ENCODE results near the gene AGPAT2. TPM values are rescaled to one million over a fixed set of nuclear protein-coding genes. Genes with fewer than 3 reads are reported as not detected.

AGPAT2 gene
- total RNA-seq, result 10 to 100 TPM; 66.2 to 80.6 (median 75.8) TPM

- peak; percentile 35 for DNase-seq
- Histone ChIP-seq H3K27ac (peak within 1 kb of the TSS; percentile 83 to 97 (median 92)), H3K36me3 (peaks cover 0 to 27% (median 0%) of the 10 kb centered on the region in 3 donors), H3K9me3 (no peaks in the 10 kb centered on the region), H3K4me3 (peak within 1 kb of the TSS; percentile 63 to 96 (median 84)), H3K27me3 (no peaks in the 10 kb centered on the region), H3K4me1 (peaks cover 21 to 84% (median 39%) of the 10 kb centered on the region in 3 donors)
- WGBS, 2 donors, result no CpG with 5 or more reads among the region's 106 CpGs
- TF ChIP-seq POLR2A (IDR thresholded peaks at IDR 0.05) (peak in 2 of 4 donors; percentile 48 to 63), CTCF (IDR thresholded peaks at IDR 0.05) (no peak)
- intact Hi-C loops (cut with DNase I), result no loop called here
These were observed at the start of gene AGPAT2 for GRCh38 chr9:136686794-136687711. Gene AGPAT2, minus strand, starts transcription at chr9:136687457. Its CDS starts 100 bp downstream, at chr9:136687357.

- no peaks in the 10 kb centered on the region for H3K36me3 ChIP-seq
- no peak for DNase-seq
- intact Hi-C loops (cut with DNase I), result no loop called here
- peaks cover 0 to 30% (median 5%) of the 10 kb centered on the region in 4 donors for H3K27me3 ChIP-seq
- no peak overlapping the region for H3K27ac ChIP-seq
- TF ChIP-seq CTCF (IDR thresholded peaks at IDR 0.05), result no peak
- no peak for TF ChIP-seq POLR2A (IDR thresholded peaks at IDR 0.05)
- 81 to 86% methylated on average over 4 to 12 of the region's 21 CpGs for WGBS, 2 donors
- peaks cover 0 to 4% (median 2%) of the 10 kb centered on the region in 3 donors for H3K4me1 ChIP-seq
- no peaks in the 10 kb centered on the region for H3K9me3 ChIP-seq
- H3K4me3 ChIP-seq, result no peak overlapping the region
These were observed 48.7 kb upstream of the AGPAT2 start for GRCh38 chr9:136735812-136736480.

- Histone ChIP-seq H3K9me3 (no peaks in the 10 kb centered on the region), H3K4me3 (no peak overlapping the region), H3K27me3 (peaks cover 0 to 20% (median 0%) of the 10 kb centered on the region in 4 donors), H3K27ac (no peak overlapping the region), H3K36me3 (no peaks in the 10 kb centered on the region), H3K4me1 (no peaks in the 10 kb centered on the region)
- TF ChIP-seq POLR2A (IDR thresholded peaks at IDR 0.05) (no peak), CTCF (IDR thresholded peaks at IDR 0.05) (no peak)
- intact Hi-C loops (cut with DNase I), result no loop called here
- 82 to 88% methylated on average over 7 to 10 of the region's 12 CpGs for whole genome bisulfite sequencing, 2 donors
- no peak for DNase-seq
These were observed 47.7 kb upstream of the AGPAT2 start for GRCh38 chr9:136734837-136735496.

- 73 to 83% methylated on average over 8 to 10 of the region's 12 CpGs for WGBS, 2 donors
- no peak overlapping the region for H3K27ac ChIP-seq
- no peaks in the 10 kb centered on the region for H3K36me3 ChIP-seq
- H3K9me3 ChIP-seq, result no peaks in the 10 kb centered on the region
- H3K4me3 ChIP-seq, result no peak overlapping the region
- intact Hi-C loops (cut with DNase I), result no loop called here
- TF ChIP-seq CTCF (IDR thresholded peaks at IDR 0.05) (no peak), POLR2A (IDR thresholded peaks at IDR 0.05) (no peak)
- DNase-seq, result no peak
- peaks cover 0 to 7% (median 0%) of the 10 kb centered on the region in 4 donors for H3K27me3 ChIP-seq
- peaks cover 7 to 10% (median 8%) of the 10 kb centered on the region in 3 donors for H3K4me1 ChIP-seq
These were observed 46.4 kb upstream of the AGPAT2 start for GRCh38 chr9:136733611-136734010.
